ENCODE data around the gene USHBP1.

USHBP1 gene

DNA sequence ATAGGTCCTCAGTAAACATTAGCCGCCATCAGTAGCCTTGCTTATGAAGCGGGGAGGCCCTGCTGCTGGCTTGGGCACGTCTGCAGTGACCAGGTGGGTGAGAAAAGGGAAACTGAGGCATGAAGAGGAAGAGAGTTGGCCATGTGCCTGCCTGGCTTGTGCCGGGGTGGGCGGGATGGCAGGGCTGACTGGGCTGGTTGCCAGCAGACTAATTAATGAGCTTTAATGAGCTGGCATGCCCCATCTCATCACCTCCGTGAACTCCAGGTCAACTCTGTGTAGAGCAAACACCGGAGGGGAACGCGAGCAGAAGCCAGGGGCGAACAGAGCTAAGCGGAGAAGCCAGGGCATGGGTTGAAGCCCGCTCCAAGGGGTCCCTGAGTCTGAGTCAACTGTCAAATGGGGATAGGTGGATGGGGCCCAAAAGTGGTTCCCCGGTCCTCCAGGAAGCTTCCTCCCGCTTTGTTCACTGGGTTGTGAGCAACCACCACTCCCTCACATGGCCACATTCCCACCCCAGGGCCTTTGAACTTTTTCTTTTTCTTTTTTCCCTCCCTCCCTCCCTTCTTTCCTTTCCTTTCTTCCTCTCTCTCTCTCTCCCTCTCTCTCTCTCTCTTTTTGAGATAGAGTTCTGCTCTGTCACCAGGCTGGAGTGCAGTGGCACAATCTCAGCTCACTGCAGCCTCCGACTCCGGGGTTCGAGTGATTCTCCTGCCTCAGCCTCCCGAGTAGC lies 27.6 kb downstream of the USHBP1 start:
- DNase-seq = no peak

DNA sequence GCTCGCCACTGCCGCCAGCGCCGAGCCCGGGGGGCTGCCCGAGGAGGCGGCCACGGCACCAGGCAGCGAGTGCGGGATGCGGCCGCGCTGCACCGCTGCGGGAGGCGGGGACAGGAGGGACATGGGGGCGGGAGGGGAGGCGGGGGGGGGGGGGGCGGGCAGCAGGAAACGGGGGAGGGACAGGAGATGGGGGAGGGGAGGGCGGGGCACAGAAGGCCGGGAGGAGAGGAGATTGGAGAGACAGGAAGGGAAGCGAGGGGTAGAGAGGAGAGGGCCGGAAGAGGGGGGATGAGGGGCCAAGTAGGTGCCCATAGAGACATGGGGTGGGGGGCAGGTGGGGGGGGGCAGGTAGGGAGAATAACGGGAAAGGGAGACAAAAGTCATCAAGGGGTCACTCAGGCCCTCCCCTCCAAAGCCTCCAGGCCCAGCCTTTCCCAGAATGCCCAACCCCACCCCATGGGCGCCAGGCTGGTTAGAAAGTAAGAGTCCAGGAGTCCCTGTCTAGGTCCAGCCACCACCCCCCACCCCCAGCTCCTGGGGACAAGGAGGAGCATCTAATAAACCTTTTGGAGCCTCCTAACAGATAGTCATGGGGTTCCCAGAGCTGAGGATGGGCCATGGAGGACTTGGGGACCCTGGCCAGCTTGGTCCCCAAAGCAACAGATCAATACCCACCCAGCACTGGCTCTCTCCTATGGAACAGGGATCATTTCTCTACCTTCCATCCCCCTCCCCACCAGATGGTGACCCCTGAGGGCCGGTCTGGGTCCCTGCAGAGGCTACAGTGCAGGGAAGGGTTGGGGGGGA lies 28.4 kb downstream of the USHBP1 start:
- DNase-seq = no peak

DNA sequence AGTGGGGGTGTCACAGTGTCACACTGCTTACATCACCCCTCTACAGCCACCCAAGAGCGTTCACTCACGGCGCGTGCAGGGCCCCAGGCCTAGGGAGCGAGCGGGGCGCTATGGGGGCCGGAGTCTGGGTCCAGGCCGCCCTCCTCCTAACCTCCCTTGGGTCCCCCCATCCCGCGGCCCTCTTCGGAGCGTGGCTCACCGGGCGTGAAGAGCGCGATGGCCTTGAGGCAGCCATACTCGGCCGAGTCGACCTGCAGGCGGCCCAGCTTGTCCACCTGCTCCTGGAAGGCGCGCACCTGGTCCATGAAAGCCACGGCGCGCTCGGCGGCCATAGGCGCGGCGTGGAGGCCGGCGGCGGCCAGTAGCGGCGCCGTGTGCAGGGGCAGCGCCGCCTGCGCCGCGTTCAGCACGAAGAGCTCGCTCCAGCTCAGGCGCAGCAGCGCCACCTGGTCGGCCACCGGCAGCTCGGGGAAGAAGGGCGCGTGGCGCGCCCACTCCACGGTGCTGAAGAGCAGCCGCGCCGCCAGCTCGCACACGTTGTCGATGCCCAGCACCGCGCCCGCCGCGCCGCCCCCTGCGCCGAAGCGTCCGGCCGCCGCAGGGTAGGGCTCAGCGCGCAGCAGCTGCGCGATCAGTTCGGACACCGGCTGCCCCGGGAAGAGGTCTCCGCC lies 29.1 kb downstream of the USHBP1 start:
- no peak for DNase-seq

DNA sequence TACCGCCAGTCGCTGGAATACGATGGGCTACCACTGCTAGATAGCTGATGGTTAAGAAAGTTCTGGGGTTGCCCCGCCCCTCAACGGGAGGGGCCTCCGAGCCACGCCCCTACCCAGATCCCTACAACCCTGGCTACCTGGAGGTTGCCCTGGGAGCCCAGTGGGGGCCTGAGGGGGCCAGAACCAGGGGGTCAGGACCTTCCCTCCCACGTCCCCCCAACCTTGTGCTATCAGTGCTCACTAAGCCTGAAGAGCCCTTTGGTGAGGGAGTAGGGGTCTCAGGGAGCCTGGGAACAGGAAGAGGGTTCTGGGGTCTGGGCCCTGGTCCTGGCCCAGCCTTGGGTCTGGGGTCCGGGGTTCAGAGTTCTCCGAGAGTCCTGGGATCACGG lies 29.6 kb downstream of the USHBP1 start:
- DNase-seq = no peak

DNA sequence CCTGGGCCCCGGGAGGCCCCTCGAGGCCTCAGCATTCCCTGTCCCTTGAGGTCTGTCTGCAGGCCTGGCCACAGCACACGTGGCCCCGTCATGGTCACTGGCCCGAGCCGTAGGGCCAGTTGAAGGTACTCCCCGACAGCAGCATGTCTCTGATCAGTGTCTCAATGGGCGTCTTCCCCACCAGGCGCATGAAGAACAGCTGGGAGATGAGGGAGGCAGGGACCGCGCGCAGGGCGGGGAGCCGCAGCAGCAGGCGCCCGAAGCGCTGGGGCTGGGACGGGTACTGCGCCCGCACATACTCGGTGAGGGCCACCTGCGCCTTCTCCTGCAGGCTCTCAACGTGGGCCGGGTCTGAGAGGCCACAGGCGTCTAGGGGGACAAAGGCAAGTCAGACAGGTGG lies 32.3 kb downstream of the USHBP1 start:
- DNase-seq = no peak

DNA sequence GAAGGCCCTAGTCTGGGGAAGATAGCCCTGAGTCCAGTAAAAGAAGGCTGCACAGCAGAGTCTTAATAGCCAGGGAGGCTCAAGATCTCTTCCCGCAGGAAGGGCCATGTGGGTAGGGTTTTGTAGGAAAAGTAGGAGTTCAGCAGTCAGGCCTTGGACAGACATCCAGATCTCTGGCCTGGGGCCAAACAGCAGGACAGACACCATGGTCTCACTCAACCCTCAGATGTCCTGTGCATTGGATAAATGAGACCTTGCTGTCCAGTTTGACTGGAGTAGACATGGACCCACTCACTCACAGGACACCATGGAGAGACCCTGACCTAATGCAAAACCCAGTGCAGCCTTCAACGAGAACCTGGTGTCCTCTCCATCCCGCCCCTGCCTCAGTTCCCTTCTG lies 34.7 kb downstream of the USHBP1 start:
- no peak for DNase-seq

DNA sequence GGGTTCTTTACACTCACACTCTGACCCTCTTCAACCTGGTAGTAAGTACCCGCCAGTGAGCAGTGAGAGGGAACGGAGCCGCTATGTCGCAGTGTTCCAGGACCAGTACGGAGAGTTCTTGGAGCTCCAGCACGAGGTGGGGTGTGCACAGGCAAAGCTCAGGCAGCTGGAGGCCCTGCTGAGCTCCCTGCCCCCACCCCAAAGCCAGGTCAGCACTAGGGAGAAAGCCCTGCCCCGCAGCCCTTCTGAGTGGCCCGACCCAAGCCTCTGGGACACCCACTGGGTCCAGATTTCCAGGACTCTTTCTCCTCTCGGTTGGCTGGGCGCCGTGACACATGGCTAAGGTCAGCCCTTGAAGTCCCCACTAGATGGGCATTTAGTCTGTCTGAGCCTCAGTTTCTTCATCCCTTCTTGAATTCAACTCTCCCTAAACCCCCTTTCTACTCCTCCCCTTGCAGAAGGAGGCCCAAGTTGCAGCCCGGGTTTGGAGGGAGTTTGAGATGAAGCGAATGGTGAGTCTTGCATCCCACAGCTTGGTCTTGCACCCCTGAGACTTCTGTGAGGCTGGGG lies 36.7 kb downstream of the USHBP1 start:
- DNase-seq = no peak

DNA sequence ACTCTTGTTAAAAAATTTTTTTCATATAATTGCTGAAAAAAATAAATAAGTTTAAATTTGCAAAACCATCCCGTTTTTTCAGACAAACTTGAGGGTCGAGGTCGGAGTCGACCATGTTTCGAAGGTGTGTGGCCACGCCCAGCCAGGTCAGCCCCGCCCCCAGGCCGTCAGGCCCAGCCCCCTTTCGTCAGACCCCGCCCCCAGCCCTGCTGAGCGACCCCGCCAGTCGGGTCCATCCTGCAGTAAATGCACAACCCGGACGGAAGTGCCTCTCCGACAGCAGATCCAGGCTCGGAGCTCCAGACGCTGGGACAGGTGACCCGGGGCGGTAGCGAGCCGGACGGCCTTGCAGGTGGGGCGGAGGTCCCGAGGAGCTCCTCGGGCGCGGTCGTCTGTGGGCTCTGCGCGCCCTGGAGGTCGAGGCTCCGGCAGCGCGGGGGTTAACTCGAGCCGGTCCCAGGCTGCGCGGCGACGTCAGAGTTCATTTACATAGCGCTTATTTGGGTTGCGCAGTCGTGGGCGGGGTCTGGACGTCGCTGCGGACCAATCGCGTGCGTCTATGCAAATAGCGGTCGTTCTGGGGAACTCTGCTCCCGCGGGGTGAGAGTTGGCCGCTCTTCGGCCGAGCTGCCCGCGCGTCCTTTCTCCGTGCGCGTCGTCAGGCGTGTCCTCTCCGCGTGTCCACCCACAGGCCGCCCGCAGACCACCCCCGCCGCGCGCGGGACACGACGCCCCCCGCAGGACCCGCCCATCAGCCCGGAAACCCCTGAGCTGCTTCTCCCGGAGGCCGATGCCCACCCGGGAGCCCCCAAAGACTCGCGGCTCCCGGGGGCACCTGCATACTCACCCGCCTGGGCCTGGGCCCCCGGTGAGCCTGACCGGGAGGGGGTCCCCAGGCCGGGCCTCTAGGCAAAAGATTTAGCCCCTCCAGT lies 38.3 kb downstream of the USHBP1 start, which contains the start of gene OCEL1:
OCEL1 (plus strand) TSS at position 225 of the 932 bp plus-strand sequence; CDS start at position 247, 22 bp downstream.
- peak; percentile 83 for DNase-seq

DNA sequence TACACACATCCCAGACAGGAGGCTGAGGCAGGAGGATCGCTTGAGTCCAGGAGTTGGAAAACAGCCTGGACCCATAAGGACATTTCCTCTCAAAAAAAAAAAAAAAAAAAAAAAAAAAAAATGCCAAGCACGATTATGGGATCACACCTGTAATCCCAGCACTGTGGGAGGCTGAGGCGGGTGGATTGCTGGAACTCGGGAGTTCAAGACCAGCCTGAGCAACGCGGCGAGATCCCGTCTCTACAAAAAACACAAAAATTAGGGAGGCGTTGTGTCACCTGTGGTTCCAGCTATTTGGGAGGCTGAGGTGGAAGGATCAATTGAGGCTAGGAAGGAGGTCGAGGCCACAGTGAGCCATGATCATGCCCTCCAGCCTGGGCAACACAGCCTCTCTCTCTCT lies 39.5 kb downstream of the USHBP1 start:
- no peak for DNase-seq

DNA sequence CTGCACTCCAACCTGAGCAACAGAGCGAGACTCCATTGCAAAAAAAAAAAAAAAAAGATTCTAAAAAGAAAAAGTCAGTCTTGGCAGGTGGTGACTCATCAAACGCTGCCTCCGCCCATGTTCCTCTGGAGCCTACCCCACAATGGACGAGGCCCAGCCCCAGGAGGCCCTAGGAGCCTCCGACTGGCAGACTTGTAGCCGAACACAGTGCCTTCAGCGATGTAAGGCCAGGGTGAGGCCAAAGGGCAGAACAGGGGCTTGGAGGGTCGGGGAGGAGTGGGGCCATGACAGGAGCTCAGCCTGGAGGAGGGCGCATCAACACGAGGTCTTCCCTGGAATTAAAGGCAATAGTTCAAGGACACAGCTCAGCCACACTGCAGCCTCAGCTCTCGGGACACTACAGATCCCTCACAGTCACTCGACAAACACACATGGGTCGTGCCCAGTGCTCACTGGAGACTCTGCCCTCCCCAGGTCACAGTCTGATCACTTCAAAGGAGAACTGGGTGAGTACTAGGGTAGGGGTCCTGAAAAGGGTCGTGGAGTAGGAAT lies 44.3 kb downstream of the USHBP1 start:
- DNase-seq = no peak

DNA sequence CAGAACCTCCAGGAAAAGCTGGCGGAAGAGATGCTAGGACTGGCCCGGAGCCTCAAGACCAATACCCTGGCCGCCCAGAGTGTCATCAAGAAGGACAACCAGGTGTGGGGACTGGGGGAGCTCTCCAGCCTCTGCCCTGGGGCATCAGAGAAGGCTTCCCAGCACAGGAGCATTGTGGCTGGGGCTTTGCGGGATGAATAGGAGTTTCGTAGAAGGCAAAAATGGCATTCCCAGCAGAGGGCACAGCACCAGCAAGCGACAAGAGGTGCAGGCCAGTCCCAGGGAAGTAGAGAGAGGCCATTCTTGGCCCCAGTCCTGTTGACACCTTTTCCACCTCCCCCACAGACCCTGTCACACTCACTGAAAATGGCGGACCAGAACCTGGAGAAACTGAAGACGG lies 45.3 kb downstream of the USHBP1 start:
- DNase-seq = no peak

DNA sequence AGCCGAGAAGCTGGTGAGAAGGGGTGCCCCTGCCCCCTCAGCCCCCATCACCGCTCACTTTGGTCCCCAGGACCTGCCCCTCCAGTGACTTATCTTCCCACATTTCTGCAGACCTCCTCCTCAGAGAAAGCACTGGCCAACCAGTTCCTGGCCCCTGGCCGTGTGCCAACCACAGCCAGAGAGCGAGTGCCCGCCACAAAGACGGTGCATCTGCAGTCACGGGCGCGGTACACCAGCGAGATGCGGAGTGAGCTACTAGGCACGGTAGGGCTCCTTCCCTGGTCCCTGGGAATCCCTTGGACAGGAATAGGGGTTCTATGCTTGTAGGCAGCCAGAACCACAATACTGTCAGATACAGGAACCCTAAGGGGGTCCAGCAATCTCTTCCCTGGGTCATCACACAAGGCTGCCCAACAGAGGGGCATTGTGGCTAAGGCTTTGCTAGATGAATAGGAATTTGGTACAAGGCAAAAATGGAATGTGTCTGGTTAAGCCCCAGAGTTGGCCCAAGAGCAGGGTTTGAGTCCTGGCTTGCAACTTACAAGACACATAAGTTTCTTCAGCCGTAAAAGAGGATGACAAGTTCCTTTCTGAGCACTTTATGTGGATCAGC lies 48.4 kb downstream of the USHBP1 start:
- DNase-seq = no peak

DNA sequence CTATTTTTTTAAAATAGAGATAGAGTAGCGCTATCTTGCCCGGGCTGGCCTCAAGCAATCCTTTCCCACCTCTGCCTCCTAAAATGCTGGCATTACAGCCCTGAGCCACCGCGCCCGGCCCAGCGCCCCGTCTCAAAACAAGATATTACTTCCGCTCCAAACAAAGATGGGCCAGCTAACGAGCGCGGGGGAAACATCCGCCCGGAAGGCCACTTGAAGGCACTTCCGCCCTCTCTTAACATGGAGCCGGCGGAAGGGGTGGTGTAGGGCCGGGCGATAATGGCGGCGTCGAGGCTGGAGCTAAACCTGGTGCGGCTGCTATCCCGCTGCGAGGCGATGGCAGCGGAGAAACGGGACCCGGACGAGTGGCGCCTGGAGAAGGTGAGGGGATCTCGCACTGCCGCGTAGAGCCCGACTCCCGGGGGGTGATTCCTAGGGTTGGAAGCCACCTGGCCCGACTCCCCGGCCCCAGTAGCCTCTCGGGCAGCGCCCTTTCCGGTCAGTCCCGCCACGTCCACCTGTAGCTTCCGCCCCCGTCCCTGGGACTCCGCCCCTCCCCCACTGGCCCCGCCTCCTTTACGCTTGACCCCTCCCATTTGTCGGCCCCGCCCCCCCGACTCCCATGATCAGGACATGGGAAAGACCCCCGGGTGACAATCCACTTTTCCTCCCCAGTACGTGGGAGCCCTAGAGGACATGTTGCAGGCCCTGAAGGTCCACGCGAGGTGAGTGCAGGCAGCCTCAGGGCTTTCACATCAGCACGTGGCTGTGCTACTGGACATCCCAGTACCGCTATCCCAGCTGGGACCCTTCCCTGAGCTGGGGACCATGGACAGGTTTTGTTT lies 49.2 kb downstream of the USHBP1 start, which contains the start of gene USE1:
USE1 (plus strand) TSS at position 231 of the 845 bp plus-strand sequence; CDS start at position 280, 49 bp downstream.
- peak; percentile 82 for DNase-seq

DNA sequence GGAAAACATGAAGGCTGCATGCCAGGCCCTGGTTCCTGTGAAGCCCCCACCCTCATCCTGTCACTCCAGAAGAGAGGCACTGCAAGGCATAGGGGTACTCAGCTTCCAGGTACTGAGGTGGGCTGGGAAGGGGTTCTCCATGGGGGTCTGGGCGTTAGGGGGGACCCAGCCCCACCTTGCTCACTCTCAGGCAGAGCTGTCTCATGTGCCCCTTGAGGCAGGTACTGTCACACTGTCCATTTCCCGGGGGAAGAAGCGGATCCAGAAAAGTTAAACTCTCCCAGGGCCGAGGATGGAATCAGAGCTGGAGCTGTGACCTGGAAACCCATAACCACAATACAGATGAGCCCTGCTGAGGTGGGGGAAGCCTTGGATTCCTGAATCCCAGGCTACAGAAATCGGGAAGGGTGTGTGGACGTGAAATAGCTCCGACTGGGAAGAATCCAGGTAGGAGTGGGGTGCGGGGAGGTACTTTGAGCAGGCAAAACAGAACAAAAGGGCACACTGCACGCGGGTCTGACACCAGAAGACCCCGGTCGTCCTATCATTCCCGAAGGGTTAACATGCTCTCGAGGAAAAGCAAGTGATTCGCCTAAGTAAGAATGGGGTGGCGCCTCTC lies 49.9 kb downstream of the USHBP1 start:
- DNase-seq = no peak

DNA sequence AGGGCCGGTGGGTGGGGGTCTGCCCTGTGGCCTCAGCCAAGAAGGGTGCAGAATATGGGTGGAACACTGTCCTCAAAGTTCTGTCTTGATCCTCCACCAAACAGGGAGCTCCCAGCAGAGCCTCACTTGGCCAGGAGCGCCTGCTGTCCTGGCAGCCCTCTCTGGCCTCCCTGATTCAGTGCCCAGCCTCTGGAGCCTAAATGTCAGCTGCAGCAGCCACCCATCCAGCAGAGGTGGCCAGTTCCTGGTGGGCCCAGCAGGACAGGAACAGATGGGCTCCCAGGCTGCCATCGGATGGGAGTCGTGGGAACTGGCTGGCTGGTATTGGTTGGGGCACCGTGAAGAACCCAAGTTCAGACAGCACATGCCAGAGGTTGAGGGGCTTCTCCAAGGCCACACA lies 51.2 kb downstream of the USHBP1 start:
- no peak for DNase-seq

DNA sequence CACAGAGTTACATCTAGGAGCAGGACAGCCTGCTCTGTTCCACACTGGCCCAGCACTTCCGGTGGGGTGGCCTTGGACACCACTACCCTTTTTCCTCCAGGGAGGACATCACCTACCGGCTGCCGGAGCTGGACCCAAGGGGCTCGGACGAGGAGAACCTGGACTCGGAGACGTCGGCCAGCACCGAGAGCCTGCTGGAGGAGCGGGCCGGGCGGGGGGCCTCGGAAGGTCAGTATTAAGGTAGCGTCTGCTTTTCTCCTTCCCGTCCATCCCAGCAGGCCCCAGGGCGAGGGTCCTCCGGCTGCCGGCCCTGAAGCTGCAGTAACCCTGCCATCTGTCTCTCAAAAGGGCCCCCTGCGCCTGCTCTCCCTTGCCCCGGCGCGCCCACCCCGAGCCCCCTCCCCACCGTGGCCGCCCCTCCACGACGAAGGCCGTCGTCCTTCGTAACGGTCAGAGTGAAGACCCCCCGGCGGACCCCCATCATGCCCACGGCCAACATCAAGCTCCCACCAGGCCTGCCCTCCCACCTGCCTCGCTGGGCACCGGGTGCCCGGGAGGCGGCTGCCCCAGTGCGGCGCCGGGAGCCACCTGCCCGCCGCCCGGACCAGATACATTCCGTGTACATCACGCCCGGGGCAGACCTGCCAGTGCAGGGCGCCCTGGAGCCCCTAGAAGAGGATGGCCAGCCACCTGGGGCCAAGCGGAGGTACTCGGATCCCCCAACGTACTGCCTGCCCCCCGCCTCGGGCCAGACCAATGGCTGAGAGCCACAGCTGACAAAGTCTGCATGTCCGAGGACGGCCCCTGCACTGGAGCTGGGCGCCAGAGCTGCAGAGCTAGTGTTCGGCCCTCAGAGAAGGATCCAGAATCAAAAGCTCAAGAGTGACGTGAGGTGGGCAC lies 52.7 kb downstream of the USHBP1 start:
- DNase-seq = no peak

DNA sequence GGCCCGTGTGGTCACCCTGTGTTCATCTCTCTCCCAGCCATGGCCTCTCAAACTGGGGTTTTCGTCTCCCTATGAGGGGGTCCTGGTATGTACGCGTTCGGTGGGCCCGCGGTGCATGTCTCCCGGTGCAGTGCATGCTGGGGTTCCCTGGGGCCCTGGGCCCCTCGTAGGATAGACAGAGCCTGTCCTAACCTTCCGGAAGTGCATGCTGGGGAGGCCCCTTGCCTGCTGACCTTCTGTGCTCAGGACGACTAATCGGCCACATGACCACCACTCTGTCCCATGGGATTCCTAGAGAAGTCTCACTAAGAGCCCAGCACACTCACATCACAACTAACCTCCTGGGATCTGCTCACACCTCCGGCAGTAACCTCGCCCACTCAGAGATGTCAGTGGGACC lies 54.2 kb downstream of the USHBP1 start:
- DNase-seq = no peak

DNA sequence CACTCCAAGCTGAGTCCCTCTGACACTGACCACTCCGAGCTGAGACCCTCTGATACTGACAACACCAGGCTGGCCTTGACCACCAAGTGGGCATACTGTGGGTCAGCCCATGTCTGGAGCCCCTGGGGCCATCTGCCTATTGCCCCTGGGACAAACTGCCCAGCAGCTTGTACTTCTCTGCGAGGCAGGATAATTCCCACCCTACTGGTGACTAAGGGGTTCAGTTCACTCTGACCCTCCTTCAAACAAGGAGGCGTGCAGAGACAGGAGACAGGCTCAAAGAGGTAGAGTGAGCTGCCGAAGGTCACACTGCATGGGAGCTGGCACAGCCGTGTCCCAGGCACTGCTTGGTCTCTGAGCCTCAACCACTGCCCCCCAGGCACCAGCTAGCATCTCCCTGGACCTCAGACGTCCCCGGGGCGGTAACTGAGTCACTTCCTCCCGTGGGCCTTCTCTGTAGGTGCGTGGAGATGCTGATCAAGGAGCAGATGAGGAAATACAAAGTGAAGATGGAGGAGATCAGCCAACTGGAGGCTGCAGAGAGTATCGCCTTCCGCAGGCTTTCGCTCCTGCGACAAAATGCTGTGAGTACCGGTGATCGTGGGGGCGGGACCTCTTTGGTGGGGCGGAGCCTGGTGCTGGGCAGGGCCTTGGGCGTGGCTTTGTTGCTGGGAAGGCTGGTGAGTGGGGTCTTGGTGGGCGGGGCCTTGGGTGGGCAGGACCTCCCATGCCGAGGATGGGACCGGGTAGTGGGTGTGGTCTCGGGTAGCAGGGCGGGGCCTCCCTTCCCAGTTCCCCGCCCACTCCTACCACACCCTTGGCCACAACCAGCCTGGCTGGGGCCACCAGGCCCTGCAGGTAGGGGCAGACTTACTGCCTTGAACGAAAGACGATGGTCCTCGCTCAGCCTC lies 55.2 kb downstream of the USHBP1 start:
- DNase-seq = no peak

Measured in NCI-H1417 treated with DMSO at 0.1 percent for 48 hours (cell line).